Kidney (tissue), 14 donors: ENCODE data around the gene FAM180A. TPM values are rescaled to one million over a fixed set of nuclear protein-coding genes. Genes with fewer than 3 reads are reported as not detected.

Source experiments
- DNase-seq, 5 donors: peaks; one replicate each; pipeline ENCODE4 v3.0.0-alpha.2; 2013 to 2020
- FAIRE-seq: peaks from 2 replicates; lab custom pipeline; 2012; peaks lifted over from hg19 to GRCh38; lab: Jason Lieb, UNC
- H3K27ac ChIP-seq, 2 donors: one replicate each; pipeline ENCODE4 v1.7.0; 2013; ENCODE audit warnings: low read depth in 2 of 2, low read length in 2 of 2, inconsistent platforms in 1 of 2
- H3K27me3 ChIP-seq: one replicate; pipeline ENCODE4 v1.7.1; 2013; ENCODE audit warnings: low read length, inconsistent platforms; ENCODE audit not compliant: control insufficient read depth, insufficient read depth
- H3K36me3 ChIP-seq, 3 donors: one replicate each; pipeline versions ENCODE4 v1.7.0 to v1.7.1; 2013; ENCODE audit warnings: low read length in 3 of 3, control low read depth in 1 of 3, inconsistent platforms in 1 of 3; ENCODE audit not compliant: insufficient read depth in 3 of 3, control insufficient read depth in 2 of 3
- H3K4me1 ChIP-seq, 3 donors: one replicate each; pipeline versions ENCODE4 v1.7.0 to v1.7.1; 2013; ENCODE audit warnings: low read length in 3 of 3, inconsistent platforms in 1 of 3, low read depth in 1 of 3; ENCODE audit not compliant: control insufficient read depth in 2 of 3, insufficient read depth in 2 of 3
- H3K4me3 ChIP-seq, 3 donors: one replicate each; pipeline versions ENCODE4 v1.7.0 to v1.8.1; 2013; ENCODE audit warnings: low read length in 3 of 3, control low read depth in 1 of 3, inconsistent platforms in 1 of 3
- H3K9ac ChIP-seq, 3 donors: one replicate each; pipeline versions ENCODE4 v1.7.0 to v1.7.1; 2013; ENCODE audit warnings: low read length in 3 of 3, control low read depth in 1 of 3, inconsistent platforms in 1 of 3
- H3K9me3 ChIP-seq, 3 donors: one replicate each; pipeline versions ENCODE4 v1.7.0 to v1.7.1; 2013; ENCODE audit warnings: low read length in 3 of 3, control low read depth in 1 of 3, inconsistent platforms in 1 of 3; ENCODE audit not compliant: control insufficient read depth in 2 of 3, insufficient read depth in 1 of 3
- CTCF ChIP-seq: IDR thresholded peaks from 3 replicates; pipeline ENCODE4 v1.5.1; 2012; ENCODE audit warnings: mild to moderate bottlenecking, moderate library complexity, borderline replicate concordance; ENCODE audit not compliant: insufficient read depth; ENCODE audit errors: extremely low read depth
- intact Hi-C: fragments of 100-400 bp; cut with DNase I; formaldehyde crosslinking; loops from one replicate; pipeline ENCODE4 v1.11.1; 2022
- polyA plus RNA-seq: library from polyadenylated mRNA; stranded (reverse); fragments of 350-450 nt; fragmentation: Illumina TruSeq; extraction: RNeasy Lipid Tissue Mini Kit (QIAGEN cat#74804); gene quantifications from one replicate; pipeline ENCODE4 v1.2.3, GENCODE V29; 2014; ENCODE audit warnings: low read depth, low replicate concordance; ENCODE audit not compliant: insufficient read depth
- total RNA-seq: library from RNA; stranded (reverse); fragmentation: NEBNext Ultra II Directional; extraction: Animal tissue kit (Norgen Biotek cat#: 25700); gene quantifications from one replicate; pipeline ENCODE4 v1.2.1, GENCODE V29; 2021
- donor health status: control.
- donor health status: control.
- donor health status: control.
- donor health status: control.
- donor health status: control.
- donor health status: DM: yes; HTN: yes; CAD: no.
- donor health status: Normal renal cell carcinoma (clear cell type).

Gene FAM180A
- total and polyA plus RNA-seq, 2 donors from 2014 or later: 1.7 to 2.2 TPM

DNA sequence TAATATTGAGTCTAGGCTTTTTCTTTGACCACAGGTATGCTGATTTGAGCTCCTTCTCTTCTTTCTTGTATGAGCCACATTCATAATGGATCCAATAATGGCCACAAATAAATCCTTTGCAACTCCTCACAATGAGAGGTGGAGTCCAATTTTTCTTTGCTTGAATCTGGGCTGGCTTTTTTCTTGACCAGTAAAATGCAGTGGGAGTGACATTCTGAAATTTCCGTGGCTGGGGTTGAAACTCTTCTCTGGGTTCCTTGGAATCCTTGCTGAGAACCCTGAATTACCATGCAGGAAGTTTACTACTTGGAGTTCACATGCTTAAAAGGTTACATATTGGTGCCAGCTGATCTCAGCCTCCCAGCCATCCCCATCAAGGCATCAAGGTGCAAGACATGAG lies 22.4 kb upstream of the FAM180A start:
- Histone ChIP-seq H3K9me3 (no peaks in the 10 kb centered on the region), H3K36me3 (no peaks in the 10 kb centered on the region), H3K4me1 (no peaks in the 10 kb centered on the region), H3K4me3 (no peak overlapping the region), H3K27me3 (no peaks in the 10 kb centered on the region), H3K27ac (no peak overlapping the region), H3K9ac (no peak overlapping the region)
- DNase-seq (no peak), FAIRE-seq (no peak)
- intact Hi-C loops: no loop called here
- no peak for TF ChIP-seq CTCF

DNA sequence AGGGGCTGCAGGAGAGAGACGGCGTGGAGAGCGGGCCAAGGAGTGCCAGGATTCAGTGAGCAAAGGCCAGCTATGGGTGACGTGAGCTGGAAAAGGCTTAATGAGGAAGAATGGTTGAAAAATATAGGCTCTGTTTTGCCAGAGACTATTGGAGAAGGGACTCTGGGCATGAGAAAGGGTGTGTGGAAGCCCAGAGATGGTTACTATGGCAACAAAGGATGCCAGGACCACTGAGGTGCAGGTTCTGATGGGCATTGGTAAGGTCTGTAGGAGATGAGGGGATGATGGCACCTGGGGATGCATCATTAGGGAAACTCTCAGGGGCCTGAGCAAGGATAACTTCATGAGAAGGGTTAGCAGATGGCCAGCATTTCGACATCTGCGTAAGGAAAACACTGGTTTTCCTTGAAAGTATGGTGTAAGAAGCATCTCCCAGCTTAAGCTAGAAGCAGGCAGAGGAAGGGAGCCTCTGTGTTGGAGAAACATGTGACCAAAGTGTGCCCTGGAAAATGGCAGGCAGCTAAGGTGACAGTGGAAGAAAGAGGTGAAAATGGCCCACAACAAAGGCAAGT lies 21.6 kb upstream of the FAM180A start:
- TF ChIP-seq CTCF: no peak
- FAIRE-seq (no peak), DNase-seq (no peak)
- Histone ChIP-seq H3K36me3 (no peaks in the 10 kb centered on the region), H3K27me3 (no peaks in the 10 kb centered on the region), H3K9me3 (no peaks in the 10 kb centered on the region), H3K27ac (no peak overlapping the region), H3K4me1 (no peaks in the 10 kb centered on the region), H3K9ac (no peak overlapping the region), H3K4me3 (no peak overlapping the region)
- intact Hi-C loops: no loop called here

DNA sequence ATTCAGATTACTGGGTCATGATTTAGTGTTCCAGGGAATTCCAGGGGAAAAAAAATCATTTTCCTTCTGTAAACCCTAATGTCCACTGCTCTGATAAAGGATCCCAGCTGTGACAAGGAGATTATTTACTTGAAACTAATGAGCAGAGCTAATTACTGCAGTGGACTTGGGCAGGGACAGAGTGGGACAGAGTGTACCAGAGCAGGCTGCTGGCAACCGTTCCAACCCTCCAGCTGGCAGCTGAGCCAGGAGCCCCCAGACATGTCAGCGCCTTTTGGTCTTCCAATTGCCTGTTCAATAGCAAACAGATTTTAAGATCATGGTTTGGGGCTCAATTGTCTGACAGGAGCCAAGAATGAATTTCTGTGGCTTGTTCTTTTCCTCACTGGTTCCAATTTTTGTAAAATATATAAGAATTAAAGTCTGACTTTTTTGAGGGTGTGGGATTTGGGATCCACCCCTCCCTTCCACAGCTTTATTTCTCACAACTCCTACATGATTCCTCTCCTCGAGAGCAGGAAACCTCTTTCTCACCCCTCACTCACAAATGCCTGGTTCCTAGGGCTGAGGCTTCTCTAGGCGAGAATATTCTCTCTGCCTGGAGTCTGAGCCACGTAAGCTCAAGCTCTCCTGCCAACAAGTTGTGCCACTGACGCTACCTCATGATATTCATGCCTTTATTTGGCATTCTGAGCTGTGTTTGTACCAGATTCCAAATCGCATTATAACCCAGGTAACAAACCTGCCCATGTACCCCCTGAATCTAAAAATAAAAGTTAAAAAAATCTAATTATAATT lies 20.6 kb upstream of the FAM180A start:
- intact Hi-C loops: no loop called here
- H3K36me3 ChIP-seq: no peaks in the 10 kb centered on the region
- TF ChIP-seq CTCF: no peak
- H3K9me3 ChIP-seq: no peaks in the 10 kb centered on the region
- FAIRE-seq (no peak), DNase-seq (peak in 1 of 5 donors; percentile 9)
- no peak overlapping the region for H3K4me3 ChIP-seq
- H3K27me3 ChIP-seq: no peaks in the 10 kb centered on the region
- no peak overlapping the region for H3K27ac ChIP-seq
- H3K4me1 ChIP-seq: no peaks in the 10 kb centered on the region
- H3K9ac ChIP-seq: no peak overlapping the region
